HG02678 (cell line): ENCODE results near the gene ADAMTS14.

Experiments
- ATAC-seq: cut with Tn5 transposase; IDR thresholded peaks from one replicate; pipeline ENCODE4 v1.9.1; 2021; ENCODE audit warnings: mild to moderate bottlenecking, moderate library complexity; ENCODE audit not compliant: unreplicated experiment

ADAMTS14 gene

DNA sequence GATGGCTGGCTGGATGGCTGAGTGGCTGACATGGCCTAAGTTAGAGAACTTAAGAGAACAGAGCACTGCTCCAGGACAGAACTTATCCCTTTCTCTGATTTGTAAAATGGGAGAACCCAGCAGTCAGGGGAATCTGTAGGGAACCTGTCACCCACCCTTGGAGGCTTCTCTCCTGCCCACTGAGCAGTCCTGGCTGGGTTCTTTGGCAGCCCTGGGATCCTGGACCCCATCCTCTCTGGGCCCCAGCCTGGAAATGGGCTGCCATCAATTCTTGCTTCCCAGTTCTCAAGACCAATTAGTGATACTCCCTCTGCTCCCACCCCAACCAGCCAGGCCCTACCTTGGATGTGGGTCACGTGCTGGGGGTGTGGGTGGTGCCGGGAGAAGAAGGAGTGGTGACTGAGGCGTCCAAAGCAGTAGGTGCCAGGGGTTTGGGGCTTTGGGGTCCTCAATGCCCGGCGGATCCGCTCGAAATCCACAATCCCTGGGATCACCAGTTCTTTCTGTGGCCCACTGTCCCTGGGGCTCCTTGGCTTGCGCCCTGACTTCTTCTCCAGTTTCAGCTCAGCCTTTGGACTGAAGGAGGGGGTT, 109.2 kb downstream of the ADAMTS14 start:
- no peak for ATAC-seq

DNA sequence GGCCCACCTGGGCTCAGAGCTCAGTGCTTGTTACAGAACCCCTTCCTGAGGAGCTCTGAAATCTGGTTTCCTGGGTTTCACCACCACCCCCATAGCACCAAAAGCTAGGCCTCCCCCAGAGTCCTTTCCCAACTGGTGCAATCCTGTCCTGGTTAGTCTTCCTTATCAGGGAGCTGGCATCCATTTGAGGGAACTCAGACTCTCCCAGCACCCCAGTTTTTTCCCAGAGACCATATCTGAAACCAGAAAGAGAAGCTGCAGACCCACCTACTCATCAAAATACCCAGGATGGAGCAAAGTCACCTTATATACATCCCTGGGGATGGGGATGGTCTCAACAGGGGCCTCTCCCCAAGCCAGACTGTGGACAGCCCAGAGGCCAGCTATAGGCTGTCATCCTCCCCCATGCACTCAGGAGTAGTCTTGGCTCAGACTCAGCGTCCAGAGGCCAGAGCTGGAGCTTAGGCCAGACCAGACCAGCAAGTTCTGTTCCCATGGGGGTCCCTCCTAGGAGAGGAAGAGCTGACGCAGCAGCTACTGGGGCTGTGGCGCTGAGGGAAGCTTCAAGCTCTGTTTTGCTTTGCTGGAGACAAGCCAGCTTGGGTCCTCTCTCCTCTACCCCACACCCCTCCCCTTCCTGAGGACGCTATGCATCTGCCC, 109.9 kb downstream of the ADAMTS14 start:
- ATAC-seq = no peak

DNA sequence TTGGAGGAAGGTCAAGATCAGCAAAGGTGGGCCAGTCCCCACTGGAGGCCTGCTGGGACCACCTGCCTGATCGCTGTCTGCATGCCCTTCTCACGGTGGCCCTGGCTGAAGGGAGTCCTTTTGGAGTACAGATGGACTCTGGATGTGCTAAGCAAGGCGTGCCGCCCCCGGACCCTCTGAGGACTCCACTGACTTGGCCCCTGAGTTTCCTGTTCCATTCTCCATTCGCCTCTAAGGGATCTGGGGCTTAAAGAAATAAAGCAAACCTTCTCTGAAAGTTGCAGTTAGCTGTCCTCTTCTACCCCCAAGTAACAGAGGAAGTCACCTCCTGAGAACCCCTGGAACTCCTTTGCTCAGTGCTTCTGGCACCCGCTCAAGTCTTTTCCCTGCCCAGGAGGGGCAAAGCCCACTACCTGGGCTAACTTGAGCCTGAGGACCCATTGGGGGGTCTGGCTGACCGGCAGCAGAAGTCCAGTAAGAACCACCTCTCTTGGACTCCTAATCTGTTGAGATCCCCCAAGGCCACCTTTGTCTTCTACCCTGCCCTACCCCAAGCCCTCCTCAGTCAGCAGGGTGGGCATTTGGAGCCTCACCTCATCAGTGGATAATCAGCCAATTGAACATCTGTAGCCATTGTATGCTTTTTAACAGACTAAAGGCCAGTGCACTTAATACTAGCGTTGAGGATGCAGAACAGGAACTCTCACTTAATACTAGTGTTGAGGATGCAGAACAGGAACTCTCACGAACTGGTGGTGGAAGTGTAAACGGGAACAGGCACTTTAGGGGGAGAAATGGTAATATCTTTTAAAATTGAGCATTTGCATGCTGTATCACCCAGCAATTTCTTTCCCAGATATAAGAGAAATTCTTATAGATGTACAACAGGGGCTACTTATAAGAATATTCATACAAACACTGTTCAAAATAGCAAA, 110.7 kb downstream of the ADAMTS14 start:
- no peak for ATAC-seq

DNA sequence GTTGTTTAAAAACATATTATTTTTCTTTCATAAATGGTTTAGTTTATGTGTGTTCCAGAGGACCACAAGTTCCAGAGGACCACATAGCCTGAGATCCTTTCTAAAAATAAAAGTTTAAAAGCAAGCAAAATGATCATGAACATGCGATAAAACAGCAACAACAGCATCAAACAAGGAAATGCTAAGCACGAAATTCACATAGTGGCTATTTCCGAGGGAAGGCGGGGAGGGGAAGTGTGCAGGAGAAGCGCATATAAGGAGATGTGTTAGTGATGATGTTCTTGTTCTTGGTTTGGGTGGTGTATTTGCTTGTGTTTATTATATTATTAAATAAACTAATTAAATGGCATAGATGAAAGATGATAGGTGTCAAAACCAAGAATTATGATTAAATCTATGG, 111.7 kb downstream of the ADAMTS14 start:
- no peak for ATAC-seq

DNA sequence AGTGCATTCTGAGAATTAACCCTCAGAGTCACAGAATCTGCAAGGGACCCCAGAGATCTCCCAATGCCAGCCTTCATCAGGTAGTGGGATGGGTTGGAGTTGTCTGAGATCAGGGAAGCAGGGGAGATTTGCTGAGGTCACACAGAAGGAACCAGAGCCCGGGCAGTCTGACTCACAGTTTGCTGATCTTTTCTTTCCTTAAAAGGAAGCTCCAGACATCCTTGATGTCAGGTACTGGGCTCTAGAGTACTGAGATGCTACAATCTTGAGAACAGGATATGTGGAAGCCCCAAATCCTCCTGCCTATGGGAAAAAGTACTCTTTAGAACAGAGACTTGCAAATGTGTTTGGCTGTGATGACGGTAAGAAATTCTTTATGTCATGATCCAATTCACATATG, 112.2 kb downstream of the ADAMTS14 start:
- ATAC-seq = no peak

GRCh38 chr10:70785190-70785589, 112.9 kb downstream of the ADAMTS14 start, which contains the start of gene TBATA:
Gene TBATA, minus strand, starts transcription at chr10:70785377. Its CDS starts 1,998 bp downstream, at chr10:70783379.
- no peak for ATAC-seq

DNA sequence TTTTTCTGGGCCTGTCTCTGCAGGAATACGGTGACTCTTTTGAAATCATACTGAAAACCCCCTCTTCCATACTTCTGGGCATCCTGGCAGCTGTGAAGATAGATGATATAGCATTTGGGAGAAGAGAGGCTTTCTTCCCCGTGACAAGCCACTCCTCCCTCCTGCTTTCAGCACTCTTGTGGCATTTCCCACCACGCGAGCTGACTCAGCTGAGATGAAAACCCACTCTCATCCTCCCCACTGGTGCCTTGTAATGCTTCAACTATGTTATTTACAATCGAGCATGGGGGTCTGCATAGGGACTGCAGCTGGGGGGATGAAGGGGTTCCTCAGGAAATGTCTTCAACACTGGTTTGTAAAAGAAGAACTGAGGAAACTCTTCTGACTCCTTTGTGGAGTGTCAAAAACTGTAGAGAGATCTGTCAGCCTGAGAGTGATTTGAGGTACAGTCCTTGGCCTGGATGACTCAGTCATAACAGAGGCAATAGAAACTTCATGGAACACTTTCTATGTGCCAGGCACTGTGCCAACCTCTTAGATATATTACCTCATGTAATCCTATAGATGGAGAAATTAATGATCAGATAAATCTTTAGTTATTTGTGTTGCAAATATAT, 114.6 kb downstream of the ADAMTS14 start:
- ATAC-seq = no peak

- ATAC-seq = no peak
Measured at GRCh38 chr10:70791386-70792039, 119.2 kb downstream of the ADAMTS14 start.

DNA sequence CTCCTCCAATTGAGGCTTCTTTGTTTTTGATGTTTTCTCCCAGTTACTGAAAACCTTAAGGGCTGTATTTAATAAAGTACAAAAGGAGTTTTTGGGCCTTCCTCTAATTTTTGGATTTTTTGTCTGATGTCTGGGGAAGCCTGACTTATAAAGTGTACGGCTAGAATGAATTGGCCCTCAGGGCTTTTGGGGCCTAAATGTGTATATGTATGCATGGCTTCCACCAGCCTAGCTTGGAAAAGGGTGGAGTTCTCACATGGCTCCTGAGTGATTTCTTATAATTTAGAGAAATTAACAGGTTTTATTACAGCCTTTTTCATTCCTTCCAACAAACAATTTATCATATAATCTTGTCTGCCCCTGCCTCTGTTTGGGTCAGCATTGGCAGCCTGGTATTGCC, 123.3 kb downstream of the ADAMTS14 start:
- no peak for ATAC-seq

DNA sequence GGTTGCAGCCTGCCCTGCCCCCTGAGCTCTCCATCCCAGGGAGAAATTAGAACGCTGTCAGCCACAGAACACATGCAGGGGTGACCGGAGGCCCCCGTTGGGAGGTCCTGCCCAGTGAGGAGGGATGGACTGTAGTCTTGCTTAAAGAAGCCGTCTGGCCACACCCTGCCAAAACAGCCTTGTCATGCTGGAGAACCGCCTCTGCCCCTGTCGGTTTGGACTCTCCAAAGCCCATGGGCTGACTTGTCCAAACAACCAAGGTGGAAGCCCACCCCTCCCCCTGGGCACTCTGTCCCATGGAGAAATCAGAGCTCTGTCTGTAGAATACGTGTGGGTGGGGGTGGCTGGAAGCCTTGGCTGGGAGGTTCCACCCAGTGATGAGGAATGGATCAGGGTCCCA, 125.5 kb downstream of the ADAMTS14 start:
- no peak for ATAC-seq

DNA sequence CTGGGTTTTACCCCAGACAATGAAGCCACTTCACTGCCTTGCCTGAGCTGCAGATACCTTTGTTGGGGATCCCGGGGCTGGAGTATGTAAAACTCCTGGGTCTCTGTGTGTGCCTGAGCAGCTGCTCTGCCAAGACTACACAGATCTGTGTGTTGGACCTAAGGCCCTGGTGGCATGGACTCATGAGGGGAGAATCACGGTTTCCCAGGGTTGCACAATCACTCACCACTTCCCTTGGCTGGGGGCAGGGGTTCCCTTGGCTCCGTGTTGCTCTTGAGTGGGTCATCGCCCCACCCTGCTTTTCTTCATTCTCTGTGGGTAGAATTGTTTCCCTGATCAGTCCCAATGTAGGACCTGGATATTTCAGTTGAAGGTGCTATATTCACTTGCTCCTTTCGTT, 126.8 kb downstream of the ADAMTS14 start:
- no peak for ATAC-seq

DNA sequence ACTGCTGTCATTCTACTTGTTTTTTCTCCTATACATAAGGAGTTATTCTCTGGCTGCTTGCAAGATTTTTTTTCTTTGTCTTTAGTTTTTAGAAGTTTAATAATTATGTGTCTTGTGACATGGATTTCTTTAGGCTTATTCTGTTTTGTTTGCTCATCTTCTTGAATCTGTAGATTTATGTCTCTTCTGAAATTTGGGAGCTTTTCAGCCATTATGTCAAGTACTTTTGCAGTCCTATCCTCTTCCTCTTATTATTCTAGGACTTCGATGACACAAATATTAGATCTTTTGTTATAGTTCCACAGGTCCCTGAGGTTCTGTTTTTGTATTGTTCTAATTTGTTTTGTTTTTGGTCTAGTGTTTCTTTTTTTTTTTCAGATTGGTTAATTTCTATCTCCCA, 129.5 kb downstream of the ADAMTS14 start:
- no peak for ATAC-seq

GRCh38 chr10:70803775-70804420, 131.6 kb downstream of the ADAMTS14 start:
- ATAC-seq = no peak

- no peak for ATAC-seq
Measured at GRCh38 chr10:70804421-70804808, 132.1 kb downstream of the ADAMTS14 start.

GRCh38 chr10:70805619-70806215, 133.4 kb downstream of the ADAMTS14 start:
- ATAC-seq = no peak

DNA sequence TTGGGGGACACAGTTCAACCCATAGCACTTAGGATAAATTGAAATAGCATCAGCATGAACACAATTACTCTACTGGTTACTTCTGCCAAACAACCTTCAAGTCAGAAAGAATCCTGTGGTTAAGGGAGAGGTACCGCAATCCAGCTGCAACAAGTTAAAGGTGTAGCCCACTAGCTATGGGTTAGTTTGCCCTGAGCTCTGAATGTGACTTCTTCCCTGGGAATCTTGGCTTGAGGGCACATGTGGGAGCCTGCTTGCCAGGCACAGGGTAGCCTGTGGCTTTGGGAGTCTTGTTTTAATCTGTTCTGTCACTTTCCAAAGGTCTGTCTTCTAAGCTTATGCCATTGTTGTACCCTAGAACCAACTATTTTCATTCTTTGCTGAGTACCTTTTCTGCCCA, 134.5 kb downstream of the ADAMTS14 start:
- ATAC-seq = no peak

DNA sequence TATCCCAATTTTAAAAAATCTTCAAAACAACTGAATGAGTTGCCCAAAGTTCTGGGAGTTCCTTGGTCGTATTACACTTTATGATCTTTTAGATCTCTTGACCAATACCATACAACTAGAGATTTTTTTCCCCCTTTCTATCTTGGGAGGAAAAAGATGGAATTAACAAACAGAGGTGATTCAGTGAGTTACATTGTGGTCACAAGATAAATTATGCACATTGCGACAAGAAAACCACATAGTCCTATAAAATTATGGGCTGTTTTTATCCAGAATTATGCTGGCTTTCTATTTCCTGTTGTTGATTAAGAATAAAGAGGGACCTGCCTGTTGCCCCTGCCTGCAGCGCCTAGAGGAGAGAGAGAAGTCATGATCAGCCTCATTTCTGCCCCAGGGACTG, 135.2 kb downstream of the ADAMTS14 start:
- ATAC-seq = no peak

DNA sequence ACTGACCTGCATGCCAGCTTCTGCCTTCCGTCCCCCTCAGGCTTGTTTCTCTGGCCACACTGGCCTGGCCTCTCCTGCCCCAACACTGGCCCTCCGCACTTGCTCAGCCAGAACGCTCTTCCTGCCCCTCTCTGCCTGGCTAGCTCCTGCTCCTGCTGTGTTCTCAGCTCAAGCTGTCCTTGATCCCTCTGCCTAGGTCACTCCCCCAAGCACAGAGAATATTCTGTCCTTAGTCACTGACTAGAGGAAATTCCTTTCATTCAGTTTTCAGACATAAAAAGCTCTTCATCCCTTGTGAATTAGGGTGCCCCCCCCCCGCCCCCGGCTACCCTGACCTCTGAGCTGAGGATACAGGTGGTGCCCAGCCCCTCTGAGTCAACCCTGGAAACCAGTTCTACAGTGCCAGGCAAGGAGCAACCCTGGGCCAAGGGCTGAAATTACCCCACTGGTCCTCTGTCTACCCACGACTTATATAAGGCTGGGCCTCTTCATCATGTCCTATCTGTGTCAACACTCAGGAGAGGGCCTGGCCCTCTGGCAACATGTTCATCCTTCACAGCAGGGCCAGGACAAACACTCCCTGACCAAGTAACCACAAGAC, 136.8 kb downstream of the ADAMTS14 start:
- no peak for ATAC-seq

DNA sequence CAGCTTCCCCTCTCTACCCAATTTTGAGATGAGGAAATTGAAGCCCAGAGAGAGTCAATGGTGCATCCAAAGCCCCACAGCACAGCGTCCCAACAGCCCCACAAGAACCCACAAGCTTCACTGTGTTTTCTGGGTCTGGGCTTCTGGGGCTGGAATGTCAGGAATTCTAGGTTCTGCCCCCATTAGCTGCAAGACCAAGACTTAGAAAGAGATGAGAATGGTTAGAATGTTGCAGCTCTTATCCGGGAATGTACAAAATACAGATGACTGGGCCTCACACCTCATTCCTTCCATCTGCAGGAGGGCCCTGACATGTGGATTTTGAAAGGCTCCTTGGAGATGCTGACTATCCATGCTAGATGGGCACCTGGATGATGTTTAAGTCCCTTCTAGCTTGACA, 137.4 kb downstream of the ADAMTS14 start:
- ATAC-seq = no peak

DNA sequence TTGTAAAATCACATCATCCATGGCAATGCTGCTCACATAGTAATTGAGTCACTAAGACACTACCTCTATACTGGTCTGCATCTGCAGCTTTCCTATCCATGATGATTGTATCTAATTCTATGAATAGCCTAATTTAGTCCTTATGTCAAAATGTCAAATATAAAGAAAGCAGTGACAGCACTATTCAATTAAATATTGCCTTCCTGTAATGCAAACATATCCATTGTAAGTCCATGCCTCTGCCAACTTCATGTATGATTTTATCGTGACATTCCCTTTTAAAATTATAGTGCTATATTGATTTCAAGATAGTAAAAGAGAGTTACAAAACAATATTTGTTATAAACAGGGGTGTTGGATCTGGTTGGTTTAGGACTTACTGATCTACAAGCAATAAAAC, 138.7 kb downstream of the ADAMTS14 start:
- no peak for ATAC-seq
